Prostate gland (tissue), 2 donors: Measurements from ENCODE around the gene GULP1. TPM values are rescaled to one million over a fixed set of nuclear protein-coding genes. Genes with fewer than 3 reads are reported as not detected.

Experiments used
- DNase-seq: peaks from one replicate; pipeline ENCODE4 v3.0.0-alpha.2; 2019; ENCODE audit warnings: low spot score
- H3K27ac ChIP-seq, 2 donors: fragments of 200-600 bp; sonication (generic); 2 replicates each; pipeline ENCODE4 v1.5.1; 2017 to 2019
- H3K27me3 ChIP-seq: fragments of 200-600 bp; sonication (generic); replicated peaks from 2 replicates; pipeline ENCODE4 v1.5.1; 2019; ENCODE audit not compliant: insufficient read depth
- H3K36me3 ChIP-seq, 2 donors: fragments of 200-600 bp; sonication (generic); 1 replicate in 1 of 2; 2 replicates in 1 of 2; pipeline versions ENCODE4 v1.5.1 to v1.8.1; 2017 to 2019
- H3K4me1 ChIP-seq: fragments of 200-600 bp; sonication (generic); replicated peaks from 2 replicates; pipeline ENCODE4 v1.5.1; 2019
- H3K4me3 ChIP-seq, 2 donors: fragments of 200-600 bp; sonication (generic); 2 replicates each; pipeline ENCODE4 v1.5.1; 2017 to 2019
- H3K9me3 ChIP-seq: fragments of 200-600 bp; sonication (generic); 2 replicates; pipeline ENCODE4 v1.5.1; 2017
- CTCF ChIP-seq, 4 experiments: fragments of 200-600 bp in 2 of 4; fragments of 450-650 bp in 2 of 4; sonication (generic) in 2 of 4; IDR thresholded peaks; 1 replicate in 3 of 4; 2 replicates in 1 of 4; pipeline ENCODE4 v1.5.1; 2016 to 2019; ENCODE audit warnings: antibody characterized with exemption in 4 of 4, mild to moderate bottlenecking in 2 of 4, moderate library complexity in 2 of 4
- POLR2A ChIP-seq: fragments of 450-650 bp; IDR thresholded peaks from one replicate; pipeline ENCODE4 v1.6.1; 2016; ENCODE audit warnings: antibody characterized with exemption, mild to moderate bottlenecking
- POLR2AphosphoS5 ChIP-seq: sonication (generic); formaldehyde crosslinking; IDR thresholded peaks from one replicate; pipeline ENCODE4 v1.6.1; 2017; ENCODE audit warnings: antibody characterized with exemption
- WGBS: methylation state at CpG from one replicate; pipeline ENCODE4 v1.1.5; 2018; 5-methylcytosine and 5-hydroxymethylcytosine counted together
- intact Hi-C: fragments of 100-400 bp; cut with DNase I; formaldehyde crosslinking; loops from one replicate; pipeline ENCODE4 v1.14.2; 2022
- total RNA-seq, 2 donors: library from RNA; depleted of rRNA; stranded (reverse); fragments of >200 nt; gene quantifications; one replicate each; pipeline ENCODE4 v1.1.0, GENCODE V29; 2016

GULP1 gene
- total RNA-seq, 2 donors from 2014 or later, result 29.3 to 45.4 TPM

DNA sequence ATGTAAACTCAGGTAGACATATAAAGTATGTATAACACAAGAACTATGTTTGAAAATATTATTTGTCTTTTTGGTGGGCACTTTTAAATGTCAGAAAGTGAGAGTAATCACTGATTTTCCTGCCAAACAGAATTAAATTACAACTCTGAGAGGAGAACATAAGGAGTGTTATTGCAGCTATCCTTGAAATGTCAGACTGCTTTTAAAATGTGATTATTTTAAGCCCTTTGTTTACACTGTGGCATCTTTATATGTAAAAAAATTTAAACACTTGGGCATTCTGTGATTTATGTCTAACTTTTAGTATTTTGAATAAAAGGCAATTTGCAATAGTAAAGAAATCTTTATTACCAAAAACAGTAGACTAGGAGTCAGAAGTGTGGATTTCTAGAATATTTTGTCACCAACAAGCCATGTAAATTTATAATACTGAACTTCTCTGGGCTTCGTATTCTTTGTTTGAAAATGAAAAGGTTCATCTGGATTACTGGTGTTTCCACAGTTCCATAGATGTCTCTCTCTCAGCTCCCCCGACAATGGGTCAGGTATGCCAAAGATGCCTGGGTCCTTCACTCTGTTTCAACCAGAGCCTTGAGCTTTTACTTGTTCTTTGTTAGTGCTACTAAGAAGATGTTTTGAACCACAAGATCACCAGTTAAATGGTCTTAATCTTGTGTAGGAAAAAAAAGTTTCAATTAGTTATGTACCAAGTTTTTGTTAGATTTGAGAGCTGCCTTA, 38.8 kb downstream of the GULP1 start:
- Histone ChIP-seq H3K4me3 (no peak overlapping the region), H3K36me3 (no peaks in the 10 kb centered on the region), H3K27me3 (no peaks in the 10 kb centered on the region), H3K4me1 (no peaks in the 10 kb centered on the region), H3K27ac (no peak overlapping the region), H3K9me3 (no peaks in the 10 kb centered on the region)
- WGBS, result 81% methylated on average over 2 of the region's 2 CpGs
- no peak for DNase-seq
- TF ChIP-seq POLR2AphosphoS5 (no peak), POLR2A (no peak), CTCF (IDR thresholded peaks at IDR 0.05) (no peak)
- intact Hi-C loops, result no loop called here

DNA sequence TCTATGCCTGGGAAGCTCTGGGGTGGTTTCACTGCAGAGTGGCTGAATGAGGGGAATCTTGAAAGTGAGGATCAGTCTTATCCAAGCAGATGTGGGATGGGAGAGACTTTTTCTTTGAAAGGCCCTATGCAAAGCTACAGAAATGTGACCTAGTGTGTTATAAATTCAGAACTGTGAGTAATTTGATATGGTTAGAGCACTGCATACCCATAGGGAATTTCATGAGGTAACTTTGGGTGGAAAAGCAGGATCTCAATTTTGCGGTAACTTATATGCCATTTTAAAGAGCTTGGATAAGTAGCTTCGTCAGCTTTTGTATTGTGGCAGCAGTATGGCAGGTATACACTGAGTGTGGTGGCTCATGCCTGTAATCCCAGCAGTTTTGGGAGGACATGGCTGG, 40.9 kb downstream of the GULP1 start:
- TF ChIP-seq POLR2AphosphoS5 (no peak), POLR2A (no peak), CTCF (IDR thresholded peaks at IDR 0.05) (no peak)
- Histone ChIP-seq H3K27ac (no peak overlapping the region), H3K27me3 (no peaks in the 10 kb centered on the region), H3K9me3 (no peaks in the 10 kb centered on the region), H3K4me3 (no peak overlapping the region), H3K4me1 (no peaks in the 10 kb centered on the region), H3K36me3 (no peaks in the 10 kb centered on the region)
- no peak for DNase-seq
- 91% methylated on average over 2 of the region's 2 CpGs for WGBS
- intact Hi-C loops, result no loop called here

DNA sequence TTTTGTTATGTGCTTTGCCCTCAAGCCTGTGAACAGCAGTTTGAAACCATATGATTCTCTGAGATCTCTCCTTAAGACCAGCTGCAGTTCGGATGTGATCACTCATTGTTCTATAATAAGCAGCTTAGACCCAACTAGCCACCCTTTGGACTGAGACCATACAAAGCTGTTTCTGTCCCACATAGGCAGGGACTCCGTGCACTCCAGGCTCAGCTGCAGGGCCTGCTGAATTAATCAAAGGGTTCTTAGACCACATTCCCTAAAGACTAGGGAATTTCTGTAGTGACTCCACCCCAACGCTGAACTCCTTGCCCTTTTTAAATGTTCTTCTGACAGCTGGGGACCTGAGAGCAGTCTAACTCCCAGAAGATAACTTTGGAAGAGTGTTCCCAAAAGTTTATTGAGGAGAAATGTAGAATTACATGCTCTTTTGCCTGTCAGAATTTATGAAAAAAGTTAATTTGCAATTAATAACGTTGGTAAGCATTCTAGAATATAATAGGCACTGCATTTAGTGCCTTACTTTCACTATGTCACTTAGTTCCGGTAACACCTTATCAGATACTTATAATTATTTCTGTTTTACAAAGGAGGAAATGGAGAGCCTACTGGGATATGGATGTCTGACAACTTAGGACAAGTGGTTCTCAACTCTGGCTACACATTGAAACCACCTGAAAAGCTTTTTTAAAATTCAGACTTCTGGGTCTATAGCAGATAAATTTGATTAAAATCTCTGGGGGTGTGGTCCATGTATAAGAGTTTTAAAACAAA, 42.3 kb downstream of the GULP1 start:
- Histone ChIP-seq H3K4me1 (no peaks in the 10 kb centered on the region), H3K36me3 (no peaks in the 10 kb centered on the region), H3K4me3 (no peak overlapping the region), H3K9me3 (no peaks in the 10 kb centered on the region), H3K27me3 (no peaks in the 10 kb centered on the region), H3K27ac (peak overlapping the region; percentile 6 to 12)
- TF ChIP-seq POLR2AphosphoS5, result no peak
- no peak for TF ChIP-seq POLR2A
- no peak for TF ChIP-seq CTCF (IDR thresholded peaks at IDR 0.05)
- intact Hi-C loops, result no loop called here
- 59% methylated on average over 5 of the region's 5 CpGs for WGBS
- DNase-seq, result no peak

GRCh38 chr2:188338463-188338862, 46.8 kb downstream of the GULP1 start:
- TF ChIP-seq CTCF (IDR thresholded peaks at IDR 0.05), result no peak
- no peak for TF ChIP-seq POLR2AphosphoS5
- no peak for TF ChIP-seq POLR2A
- Histone ChIP-seq H3K27me3 (no peaks in the 10 kb centered on the region), H3K4me1 (no peaks in the 10 kb centered on the region), H3K9me3 (no peaks in the 10 kb centered on the region), H3K36me3 (no peaks in the 10 kb centered on the region), H3K4me3 (no peak overlapping the region), H3K27ac (no peak overlapping the region)
- DNase-seq, result no peak
- intact Hi-C loops, result no loop called here
- 85% methylated on average over 3 of the region's 3 CpGs for WGBS

- Histone ChIP-seq H3K27ac (no peak overlapping the region), H3K4me1 (no peaks in the 10 kb centered on the region), H3K36me3 (no peaks in the 10 kb centered on the region), H3K9me3 (no peaks in the 10 kb centered on the region), H3K27me3 (no peaks in the 10 kb centered on the region), H3K4me3 (no peak overlapping the region)
- DNase-seq, result no peak
- TF ChIP-seq POLR2AphosphoS5, result no peak
- intact Hi-C loops, result no loop called here
- 93% methylated on average over 3 of the region's 3 CpGs for WGBS
Measured at GRCh38 chr2:188340257-188340656, 48.6 kb downstream of the GULP1 start.
